Measurements from ENCODE around the gene MRPL51.

- TF ChIP-seq CTCF (IDR thresholded peaks at IDR 0.05; ENCODE audit: insufficient read depth, low read depth, low read length) (no peak), EZH2 (IDR thresholded peaks at IDR 0.05; ENCODE audit: insufficient read depth, low read length) (no peak)
Measured at GRCh38 chr12:6538420-6539313, 45.6 kb upstream of the MRPL51 start.

Data from astrocyte (in vitro differentiated cells and primary cell).